Measurements from ENCODE around the gene CHCHD5.
"Not testable (repeated sequence)": the region's sequence is repeated elsewhere in the genome, so short reads cannot be mapped to it uniquely, and the experiment has no call there.

CHCHD5 gene

GRCh38 chr2:112584134-112584890, at the start of gene CHCHD5:
Gene CHCHD5 (plus strand): TSS chr2:112584609. CDS start chr2:112584648, 39 bp downstream.
- DNase-seq = peak; percentile 91 to 96

- no peak for DNase-seq
Observed at GRCh38 chr2:112534826-112535225, 49.6 kb upstream of the CHCHD5 start.

GRCh38 chr2:112536665-112537064, 47.7 kb upstream of the CHCHD5 start:
- DNase-seq = not testable (repeated sequence)

GRCh38 chr2:112539306-112539705, 45.1 kb upstream of the CHCHD5 start:
- no peak for DNase-seq

GRCh38 chr2:112540906-112541305, 43.5 kb upstream of the CHCHD5 start:
- DNase-seq = no peak

GRCh38 chr2:112541315-112542122, 42.9 kb upstream of the CHCHD5 start:
- peak; percentile 78 to 82 for DNase-seq

GRCh38 chr2:112542123-112542983, 42.1 kb upstream of the CHCHD5 start, which contains the start of gene POLR1B:
Gene POLR1B (plus strand): TSS chr2:112542465. CDS start chr2:112542495, 30 bp downstream.
- peak; percentile 78 to 83 for DNase-seq

- DNase-seq = no peak
Observed at GRCh38 chr2:112542984-112543661, 41.3 kb upstream of the CHCHD5 start.

- no peak for DNase-seq
Observed at GRCh38 chr2:112547333-112547732, 37.1 kb upstream of the CHCHD5 start.

GRCh38 chr2:112548980-112549379, 35.4 kb upstream of the CHCHD5 start:
- no peak for DNase-seq

- DNase-seq = no peak
Observed at GRCh38 chr2:112566104-112566503, 18.3 kb upstream of the CHCHD5 start.

- not testable (repeated sequence) for DNase-seq
Observed at GRCh38 chr2:112566508-112566907, 17.9 kb upstream of the CHCHD5 start.

GRCh38 chr2:112572005-112572404, 12.4 kb upstream of the CHCHD5 start:
- no peak for DNase-seq

GRCh38 chr2:112577756-112578155, 6.7 kb upstream of the CHCHD5 start:
- no peak for DNase-seq

- no peak for DNase-seq
Observed at GRCh38 chr2:112579241-112579640, 5.2 kb upstream of the CHCHD5 start.

GRCh38 chr2:112580084-112580483, 4.3 kb upstream of the CHCHD5 start:
- DNase-seq = no peak

- DNase-seq = peak in 1 of 2 experiments; percentile 29
Observed at GRCh38 chr2:112582314-112582746, 2.1 kb upstream of the CHCHD5 start.

- DNase-seq = peak; percentile 24 to 53
Observed at GRCh38 chr2:112583497-112584133, 794 bp upstream of the CHCHD5 start.

GRCh38 chr2:112584891-112585250, 462 bp downstream of the CHCHD5 start:
- DNase-seq = no peak

GRCh38 chr2:112585400-112585799, 991 bp downstream of the CHCHD5 start:
- no peak for DNase-seq

GRCh38 chr2:112585873-112586464, 1.6 kb downstream of the CHCHD5 start:
- no peak for DNase-seq

Data from NCI-H1930 (cell line).